HG03064 (cell line): ENCODE results near the gene TAF1L.
"Not testable (repeated sequence)": the region's sequence is repeated elsewhere in the genome, so short reads cannot be mapped to it uniquely, and the experiment has no call there.

Experiments
- ATAC-seq: cut with Tn5 transposase; IDR thresholded peaks from one replicate; pipeline ENCODE4 v1.9.1; 2021; ENCODE audit warnings: low read depth; ENCODE audit not compliant: unreplicated experiment

Gene TAF1L

GRCh38 chr9:32635362-32635761 is at the start of gene TAF1L:
Gene TAF1L (minus strand): TSS chr9:32635669. CDS start chr9:32635579, 90 bp downstream.
- no peak for ATAC-seq

DNA sequence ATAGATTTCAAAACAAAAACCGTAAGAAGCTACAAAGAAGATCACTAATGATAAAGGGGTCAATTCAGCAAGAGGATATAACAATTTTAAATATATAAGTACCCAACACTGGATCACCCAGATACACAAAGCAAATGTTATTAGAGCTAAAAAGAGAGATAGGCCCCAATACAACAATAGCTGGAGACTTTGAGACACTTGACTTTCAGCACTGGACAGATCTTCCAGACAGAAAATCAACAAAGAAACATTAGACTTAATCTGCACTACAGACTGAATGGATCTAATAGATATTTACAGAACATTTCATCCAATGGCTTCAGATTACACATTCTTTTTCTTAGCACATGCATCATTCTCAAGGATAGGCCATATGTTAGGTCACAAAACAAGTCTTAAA is 46.3 kb upstream of the TAF1L start:
- no peak for ATAC-seq

- no peak for ATAC-seq
Observed at GRCh38 chr9:32677931-32678330, 42.5 kb upstream of the TAF1L start.

- ATAC-seq = no peak
Observed at GRCh38 chr9:32672469-32672868, 37.0 kb upstream of the TAF1L start.

DNA sequence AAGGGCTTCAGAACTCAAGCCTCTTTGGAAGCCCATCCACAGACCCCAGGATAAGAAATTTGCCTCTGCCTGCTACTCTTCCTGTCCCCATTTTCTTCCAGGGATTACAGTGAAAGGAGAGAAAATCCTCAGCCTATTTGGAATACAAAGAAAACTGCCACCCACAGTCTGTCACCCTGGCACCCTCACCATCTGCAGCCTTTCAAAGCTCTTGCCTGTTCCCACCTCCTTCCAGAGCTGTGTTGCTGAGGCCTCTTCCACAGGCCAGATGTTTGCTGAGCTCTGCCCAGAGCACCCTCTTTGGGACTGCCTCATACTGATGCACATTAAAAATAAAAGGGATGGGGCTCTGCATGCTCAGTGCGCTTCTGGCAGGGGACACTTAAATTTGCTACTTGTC is 35.9 kb upstream of the TAF1L start:
- ATAC-seq = no peak

GRCh38 chr9:32665101-32665500 is 29.6 kb upstream of the TAF1L start:
- no peak for ATAC-seq

DNA sequence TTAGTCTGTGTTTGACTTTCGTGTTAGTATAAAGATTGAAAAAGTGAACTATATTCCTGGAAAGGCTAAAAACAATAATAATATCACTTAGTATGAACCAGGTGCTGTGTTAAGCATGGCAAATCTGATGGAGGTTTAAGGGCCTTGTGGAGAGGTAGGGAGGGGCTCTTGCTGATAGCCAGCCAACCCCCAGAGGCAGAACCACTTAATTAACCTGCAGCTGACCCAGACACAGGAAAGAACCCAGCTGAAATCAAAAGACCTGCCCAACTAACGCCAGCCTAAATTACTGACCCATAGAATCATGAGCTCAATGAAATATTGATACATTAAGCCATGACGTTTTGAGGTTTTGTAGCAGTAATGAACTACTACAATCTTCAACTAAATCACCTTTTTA is 28.3 kb upstream of the TAF1L start:
- no peak for ATAC-seq

DNA sequence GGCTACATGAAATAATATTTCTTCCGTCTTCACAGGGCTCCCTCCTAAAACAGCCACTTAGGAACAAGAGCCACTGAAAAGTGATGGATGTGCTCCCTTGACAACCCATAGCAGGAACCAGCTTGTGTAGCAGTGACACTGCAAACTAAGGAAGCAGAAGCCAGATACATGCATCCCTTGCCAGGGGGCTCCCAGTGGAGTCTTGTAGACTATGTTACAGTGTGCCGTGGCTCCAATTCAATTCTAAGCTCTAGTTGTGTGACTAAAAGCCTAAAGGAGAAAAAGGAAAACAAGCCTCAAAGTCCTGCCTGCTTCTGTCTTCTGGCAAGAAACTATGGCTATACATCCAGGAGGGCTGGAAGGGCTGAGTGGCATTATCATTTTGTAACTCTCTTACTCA is 12.2 kb upstream of the TAF1L start:
- no peak for ATAC-seq

GRCh38 chr9:32644698-32645097 is 9.2 kb upstream of the TAF1L start:
- ATAC-seq = no peak

DNA sequence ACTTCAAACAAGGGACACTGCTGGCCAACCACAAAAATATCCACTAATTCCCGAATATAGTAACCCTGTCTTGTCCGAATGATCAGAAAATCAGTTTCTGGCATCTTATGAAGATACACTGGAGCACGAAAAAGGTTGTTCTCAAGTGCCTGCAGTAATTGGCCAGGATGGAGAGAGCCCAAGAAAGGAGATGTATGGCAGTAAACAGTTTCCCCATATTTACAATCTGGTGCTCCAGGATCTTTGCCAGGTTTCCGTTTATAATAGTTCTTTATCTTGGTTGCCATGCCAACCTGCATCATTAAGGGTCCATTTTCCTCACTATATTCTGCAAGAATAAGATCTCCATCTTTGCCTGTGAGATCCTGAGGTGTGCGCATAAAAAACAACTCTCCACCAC is 2.3 kb downstream of the TAF1L start:
- not testable (repeated sequence) for ATAC-seq

GRCh38 chr9:32631991-32632390 is 3.5 kb downstream of the TAF1L start:
- no peak for ATAC-seq

DNA sequence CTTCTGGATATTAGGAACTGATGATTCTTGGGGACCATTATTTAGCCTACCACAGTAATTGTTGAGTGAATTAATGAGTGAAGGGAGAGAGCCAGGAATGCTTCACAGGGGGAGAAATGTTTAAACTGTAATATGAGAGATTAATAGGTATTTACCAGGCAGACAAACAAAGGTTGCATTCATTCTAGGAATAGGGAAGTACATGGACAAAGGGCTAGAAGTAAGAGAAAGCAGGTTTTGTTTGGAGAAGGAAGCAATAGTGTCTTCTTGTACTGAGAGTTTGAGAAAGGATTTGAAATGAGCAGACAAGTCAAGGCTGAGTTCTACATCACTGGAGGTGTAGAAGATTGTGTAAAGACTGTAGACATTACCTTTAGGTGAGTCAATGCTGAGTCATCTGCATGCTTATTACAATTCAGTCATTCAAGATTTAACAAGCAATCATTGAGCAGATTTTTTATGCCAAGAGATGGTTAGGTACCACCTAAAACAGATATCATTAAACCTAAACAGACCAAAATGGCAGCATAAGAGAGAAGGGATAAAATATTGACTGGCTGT is 8.0 kb downstream of the TAF1L start:
- no peak for ATAC-seq

DNA sequence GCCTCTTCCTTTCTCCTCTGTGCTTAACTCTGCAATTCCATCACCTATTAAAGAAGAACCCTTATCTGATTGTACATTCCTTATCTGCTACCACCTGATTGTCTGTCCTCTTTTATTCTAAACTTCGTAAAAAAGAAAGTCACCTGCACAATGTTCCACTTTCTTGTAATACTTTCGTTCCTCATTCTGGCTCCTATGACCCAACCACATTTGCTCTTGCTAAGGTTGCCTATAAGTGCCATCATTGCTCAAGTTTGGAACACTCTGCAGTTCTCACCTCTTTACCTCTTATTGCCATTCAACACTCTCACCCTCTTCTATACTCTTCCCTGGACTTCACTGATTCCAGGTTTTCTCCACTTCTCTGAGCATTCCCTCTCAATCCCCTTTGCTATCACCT is 10.1 kb downstream of the TAF1L start:
- no peak for ATAC-seq

- no peak for ATAC-seq
Observed at GRCh38 chr9:32622948-32623347, 12.5 kb downstream of the TAF1L start.

DNA sequence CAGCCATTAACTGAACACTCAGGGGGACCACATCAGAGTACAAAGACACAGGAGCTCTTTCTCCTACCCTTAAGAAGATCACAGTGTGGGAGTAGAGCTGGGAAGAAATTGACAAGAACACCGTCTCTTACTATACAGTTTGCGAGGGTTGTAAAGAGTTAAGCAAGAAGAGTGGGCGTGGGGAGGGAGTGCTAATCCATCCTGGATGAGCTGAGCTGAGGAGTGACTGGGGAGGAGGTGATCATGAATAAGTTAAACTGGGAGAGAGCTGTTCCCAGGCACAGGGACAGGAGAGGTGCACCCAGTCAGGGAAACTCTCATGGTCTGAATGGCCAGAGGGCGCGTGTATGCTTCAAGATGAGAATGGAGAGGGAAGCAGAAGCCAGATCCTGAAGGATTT is 17.2 kb downstream of the TAF1L start:
- no peak for ATAC-seq

DNA sequence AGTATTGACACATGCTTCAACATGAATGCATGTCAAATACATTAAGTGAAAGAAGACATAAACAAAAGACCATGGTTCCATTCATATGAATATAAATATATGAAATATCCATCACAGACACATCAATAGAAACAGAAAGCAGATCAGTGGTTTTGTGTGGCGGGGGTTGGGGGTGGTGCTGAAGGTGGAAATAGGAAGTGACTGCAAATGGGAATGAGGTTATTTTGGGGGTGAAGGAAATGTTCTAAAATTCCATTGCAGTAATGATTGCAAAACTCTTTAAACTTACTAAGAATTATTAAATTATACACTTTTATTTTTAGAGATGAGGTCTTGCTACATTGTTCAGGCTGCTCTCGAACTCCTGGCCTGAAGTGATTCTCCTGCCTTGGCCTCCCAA is 28.7 kb downstream of the TAF1L start:
- ATAC-seq = no peak

DNA sequence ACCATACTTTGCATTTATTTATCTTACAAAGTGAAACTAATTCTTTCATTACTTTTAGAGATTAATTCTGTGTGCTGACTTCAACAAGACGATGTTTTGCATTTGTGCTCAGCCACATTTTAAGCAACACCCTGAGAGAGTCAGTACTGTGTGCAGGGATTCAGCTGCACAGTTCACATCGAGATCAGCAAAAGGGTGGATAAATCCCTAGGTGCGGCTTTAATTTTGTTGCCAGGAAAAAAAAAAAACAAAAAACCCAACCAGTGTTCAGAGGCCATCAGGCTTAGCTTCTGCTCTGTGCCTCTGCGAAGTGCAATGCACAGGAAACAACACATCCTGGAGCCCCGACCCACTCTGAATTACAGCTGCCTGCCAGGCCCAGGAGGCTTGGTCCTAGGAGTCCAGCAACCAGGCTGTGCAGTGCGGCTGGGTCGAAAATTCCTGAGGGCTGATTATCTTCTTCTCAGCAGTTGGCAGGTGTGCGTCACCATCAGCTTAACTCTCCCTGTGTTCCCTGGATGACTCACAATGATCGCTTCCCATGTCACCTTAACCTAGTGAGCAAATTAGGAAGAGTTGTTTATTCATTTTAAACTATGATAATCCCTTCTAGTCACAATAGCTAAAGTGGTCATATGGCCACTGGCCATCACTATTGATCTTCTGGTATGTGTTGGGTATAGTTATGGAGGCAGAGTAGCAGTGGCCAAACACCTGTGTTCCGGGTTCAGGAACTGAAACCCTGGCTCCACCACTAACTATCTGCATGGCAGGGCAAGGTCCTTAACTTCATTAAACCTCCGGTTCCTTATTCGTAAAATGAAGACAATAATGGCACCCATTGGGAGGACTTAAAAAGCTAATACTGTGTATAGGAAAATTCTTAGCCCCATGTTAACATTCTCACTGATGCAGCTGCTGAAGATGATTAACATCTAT is 31.3 kb downstream of the TAF1L start:
- no peak for ATAC-seq

DNA sequence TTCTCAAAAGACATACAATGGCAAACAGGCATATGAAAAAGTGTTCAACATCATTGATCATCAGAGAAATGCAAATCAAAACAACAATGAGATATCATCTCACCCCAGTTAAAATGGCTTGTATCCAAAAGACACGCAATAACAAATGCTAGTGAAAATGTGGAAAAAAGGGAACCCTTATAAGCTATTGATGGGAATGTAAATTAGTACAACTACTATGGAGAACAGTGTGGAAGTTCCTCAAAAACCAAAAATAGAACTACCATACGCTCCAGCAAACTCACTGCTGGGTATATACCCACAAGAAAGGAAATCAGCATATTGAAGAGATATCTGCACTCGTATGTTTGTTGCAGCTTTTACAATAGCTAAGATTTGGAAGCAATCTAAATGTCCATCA is 36.4 kb downstream of the TAF1L start:
- not testable (repeated sequence) for ATAC-seq

DNA sequence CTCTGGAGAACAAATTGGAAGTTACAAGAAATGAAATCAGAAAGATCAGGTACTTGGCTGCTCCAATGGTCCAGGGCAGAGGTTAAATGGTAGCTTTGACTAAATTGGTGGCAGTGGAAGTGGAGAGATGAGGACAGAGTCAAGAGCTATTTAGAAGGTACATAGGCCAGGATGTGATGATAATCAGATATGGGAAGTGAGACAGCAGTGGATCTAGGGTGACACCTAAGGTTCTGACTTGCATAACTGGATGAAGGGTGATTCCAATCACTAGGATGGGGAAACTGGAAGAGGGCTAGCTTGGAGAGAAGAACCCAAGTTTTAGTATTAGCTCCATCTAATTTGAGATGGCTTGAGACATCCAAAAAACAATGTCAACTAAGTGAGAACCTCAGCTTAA is 38.5 kb downstream of the TAF1L start:
- ATAC-seq = no peak

DNA sequence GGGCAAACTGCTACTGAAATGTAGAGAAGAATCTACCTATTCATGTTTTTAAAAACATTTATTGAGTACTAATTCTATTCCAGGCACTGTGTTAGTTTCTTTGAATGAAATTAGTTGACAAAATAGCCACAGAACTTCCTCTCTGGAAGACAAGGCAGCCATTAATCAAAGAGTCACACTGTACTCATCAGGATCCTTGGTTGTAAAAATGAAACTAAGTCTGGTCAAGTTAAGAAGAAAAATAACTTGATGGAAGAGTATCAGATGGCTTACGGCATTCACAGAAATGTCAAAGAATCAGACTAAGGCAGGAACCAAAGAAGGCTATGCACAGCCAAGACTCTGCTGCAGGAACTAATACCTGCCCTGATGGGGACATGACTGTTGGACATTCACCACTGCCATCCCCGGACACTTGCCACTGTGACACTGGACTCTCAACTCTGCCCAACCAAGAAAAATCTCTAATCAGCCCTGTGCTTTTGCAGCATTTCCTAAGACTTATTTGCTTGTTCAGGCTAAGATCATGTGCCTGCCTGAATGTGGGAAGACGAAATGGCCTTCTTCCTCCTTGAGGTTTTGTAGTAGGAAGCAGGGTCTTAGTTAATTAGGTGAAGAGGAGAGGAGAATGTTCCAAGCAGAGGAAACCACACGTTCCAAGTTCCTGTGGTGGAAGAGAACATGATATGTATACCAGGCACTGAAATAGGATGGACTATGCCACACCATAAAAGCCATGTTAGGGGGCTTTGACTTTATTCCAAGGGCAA is 39.2 kb downstream of the TAF1L start:
- no peak for ATAC-seq

DNA sequence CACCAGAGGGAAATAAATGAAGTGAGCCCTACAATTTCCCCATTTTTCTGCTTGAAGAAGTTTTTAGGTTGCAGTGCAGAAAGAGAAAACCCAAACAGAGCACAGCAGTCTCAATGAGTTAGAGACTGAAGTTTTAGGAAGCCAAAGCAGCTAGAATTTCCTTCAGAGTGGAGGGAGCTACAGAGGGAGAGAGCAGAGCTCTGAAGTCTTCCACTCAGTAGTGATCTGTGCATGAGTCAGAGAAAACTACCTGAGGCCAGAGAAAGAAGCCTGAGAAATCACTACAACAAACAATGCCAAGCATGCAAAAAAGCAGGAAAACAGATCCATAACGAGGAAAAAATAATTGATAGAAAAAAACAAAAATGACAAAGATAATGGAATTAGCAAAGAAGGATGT is 44.6 kb downstream of the TAF1L start:
- no peak for ATAC-seq
